ENCODE measurements around the gene PKN3.
A peak's percentile ranks its signal among the peaks of the same experiment; 100 is the strongest.

PKN3 gene

DNA sequence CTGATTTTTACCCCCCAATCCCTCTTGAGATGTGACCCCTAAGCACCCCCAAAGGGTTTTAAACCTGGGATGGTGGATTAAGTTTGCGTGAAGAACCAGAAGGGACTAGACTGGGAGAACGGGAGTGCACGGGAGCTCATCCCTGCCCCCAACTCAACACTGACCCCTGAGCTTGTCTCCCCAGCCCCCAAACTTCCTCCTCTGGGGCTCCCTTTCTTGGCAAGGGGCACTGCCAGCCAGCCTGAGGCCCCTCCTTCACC, 18.3 kb upstream of the PKN3 start:
- ChIA-PET POLR2A (interaction anchor here (0.5 to 1.6 kb wide), 4 partner anchors 26 to 384 kb away, joined by 3 to 7 read pairs (median 4); no protein-coding TSS in a partner anchor), CTCF (interaction anchor here (1.1 to 2.6 kb wide), 5 partner anchors 18 to 246 kb away, joined by 3 to 11 read pairs (median 4); partner anchors contain the start of gene PKN3)
- TF ChIP-seq, protein P1, sequence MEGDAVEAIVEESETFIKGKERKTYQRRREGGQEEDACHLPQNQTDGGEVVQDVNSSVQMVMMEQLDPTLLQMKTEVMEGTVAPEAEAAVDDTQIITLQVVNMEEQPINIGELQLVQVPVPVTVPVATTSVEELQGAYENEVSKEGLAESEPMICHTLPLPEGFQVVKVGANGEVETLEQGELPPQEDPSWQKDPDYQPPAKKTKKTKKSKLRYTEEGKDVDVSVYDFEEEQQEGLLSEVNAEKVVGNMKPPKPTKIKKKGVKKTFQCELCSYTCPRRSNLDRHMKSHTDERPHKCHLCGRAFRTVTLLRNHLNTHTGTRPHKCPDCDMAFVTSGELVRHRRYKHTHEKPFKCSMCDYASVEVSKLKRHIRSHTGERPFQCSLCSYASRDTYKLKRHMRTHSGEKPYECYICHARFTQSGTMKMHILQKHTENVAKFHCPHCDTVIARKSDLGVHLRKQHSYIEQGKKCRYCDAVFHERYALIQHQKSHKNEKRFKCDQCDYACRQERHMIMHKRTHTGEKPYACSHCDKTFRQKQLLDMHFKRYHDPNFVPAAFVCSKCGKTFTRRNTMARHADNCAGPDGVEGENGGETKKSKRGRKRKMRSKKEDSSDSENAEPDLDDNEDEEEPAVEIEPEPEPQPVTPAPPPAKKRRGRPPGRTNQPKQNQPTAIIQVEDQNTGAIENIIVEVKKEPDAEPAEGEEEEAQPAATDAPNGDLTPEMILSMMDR (IDR thresholded peaks at IDR 0.05; ENCODE audit: insufficient read depth, low read length, missing control alignments), result no peak
- DNase-seq (ENCODE audit: low read depth, low spot score), result no peak
- peak overlapping the region; percentile 74 for H3K4me3 ChIP-seq (ENCODE audit: low read depth, low read length)

DNA sequence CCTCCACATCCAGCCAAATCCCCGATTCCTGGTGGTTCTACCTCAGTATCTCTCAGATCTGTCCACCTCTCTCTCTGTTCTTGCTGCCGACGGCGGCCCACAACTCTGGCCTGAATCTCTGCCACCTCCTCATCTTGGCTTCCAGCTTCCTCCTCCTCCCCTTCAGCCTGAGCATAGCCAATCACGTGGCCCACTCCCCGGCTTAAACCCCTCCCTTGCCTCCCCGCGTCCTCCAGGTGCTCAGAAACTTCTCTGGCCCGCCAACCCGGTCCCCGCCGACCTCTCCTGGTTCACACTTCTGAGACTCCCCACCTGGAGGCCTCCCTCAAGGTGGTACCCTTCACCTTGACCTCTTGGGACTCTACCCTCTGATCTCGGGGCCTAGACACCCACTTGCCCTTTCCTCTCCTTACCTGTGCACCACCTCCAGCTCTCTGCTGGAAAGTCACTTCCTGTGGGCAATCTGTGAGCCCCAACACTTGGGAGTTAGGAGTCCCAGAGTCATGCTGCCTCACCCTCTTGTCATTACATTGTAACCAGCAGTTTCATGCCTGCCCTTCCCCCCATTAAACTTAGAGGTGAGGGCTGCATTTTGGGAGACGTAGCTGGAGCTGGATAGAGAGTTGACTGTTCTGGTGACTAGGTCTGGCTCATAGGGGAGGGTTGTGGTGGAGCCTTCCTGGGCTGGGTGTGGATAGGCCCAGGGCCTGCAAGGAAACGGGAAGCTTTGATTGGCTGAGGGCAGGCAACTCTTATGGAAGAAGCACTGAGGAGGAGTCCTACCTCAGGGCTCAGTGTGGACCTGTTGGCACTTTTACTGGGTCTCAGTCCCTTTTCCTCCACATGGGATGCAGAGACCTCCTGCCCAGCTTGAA, 17.7 kb upstream of the PKN3 start:
- no peak for DNase-seq (ENCODE audit: low read depth, low spot score)
- TF ChIP-seq, protein P1 (IDR thresholded peaks at IDR 0.05; ENCODE audit: insufficient read depth, low read length, missing control alignments), result no peak
- ChIA-PET POLR2A (interaction anchor here (1.1 to 1.6 kb wide), 4 partner anchors 24 to 51 kb away, joined by 3 to 7 read pairs (median 4); no protein-coding TSS in a partner anchor), CTCF (interaction anchor here (1.1 to 2.6 kb wide), 7 partner anchors 9 to 246 kb away, joined by 3 to 11 read pairs (median 4); partner anchors contain the start of genes ENDOG and PKN3)
- H3K4me3 ChIP-seq (ENCODE audit: low read depth, low read length), result peak overlapping the region; percentile 74

DNA sequence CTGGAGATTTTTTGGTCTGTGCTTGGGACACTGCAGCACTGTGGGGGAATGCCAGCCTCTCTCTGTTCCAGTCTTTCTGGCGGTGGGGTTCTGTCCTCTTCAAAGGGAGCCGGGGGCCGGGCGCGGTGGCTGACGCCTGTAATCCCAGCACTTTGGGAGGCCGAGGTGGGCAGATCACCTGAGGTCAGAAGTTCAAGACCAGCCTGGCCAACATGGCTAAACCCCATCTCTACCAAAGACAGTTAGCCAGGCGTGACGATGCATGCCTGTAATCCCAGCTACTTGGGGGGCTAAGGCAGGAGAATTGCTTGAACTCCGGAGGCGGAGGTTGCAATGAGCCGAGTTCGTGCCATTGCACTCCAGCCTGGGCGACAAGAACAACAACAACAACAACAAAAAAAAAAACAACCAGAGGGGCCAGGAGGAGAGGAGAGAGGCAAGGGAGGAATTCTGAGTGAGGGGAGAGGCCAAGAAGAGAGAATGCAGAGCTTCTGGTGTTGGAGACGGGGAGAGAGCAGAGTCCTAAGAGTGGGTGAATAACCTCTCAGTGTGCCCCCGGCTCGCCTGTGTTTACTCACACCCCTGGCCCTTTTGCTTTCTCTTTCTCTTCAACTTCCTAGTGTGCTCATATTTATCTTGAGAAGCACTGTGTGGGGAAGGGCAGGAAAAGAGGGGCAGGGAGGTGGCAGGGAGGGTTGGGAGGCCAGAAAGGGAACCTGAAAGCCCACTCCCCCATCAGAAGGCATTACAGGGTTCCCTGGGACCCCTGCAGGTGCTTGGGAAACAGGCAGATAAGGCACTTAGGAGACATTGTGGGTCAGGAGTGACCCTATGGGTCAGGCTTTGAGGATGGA, 16.4 kb upstream of the PKN3 start:
- H3K4me3 ChIP-seq (ENCODE audit: low read depth, low read length), result no peak overlapping the region
- ChIA-PET CTCF (interaction anchor here (1.1 to 2.6 kb wide), 4 partner anchors 11 to 50 kb away, joined by 4 to 11 read pairs (median 8); partner anchors contain the start of gene PKN3), POLR2A (interaction anchor here (1.1 kb wide), 1 partner anchor 25 kb away, joined by 3 read pairs; no protein-coding TSS in a partner anchor)
- no peak for DNase-seq (ENCODE audit: low read depth, low spot score)
- TF ChIP-seq, protein P1 (IDR thresholded peaks at IDR 0.05; ENCODE audit: insufficient read depth, low read length, missing control alignments), result no peak

DNA sequence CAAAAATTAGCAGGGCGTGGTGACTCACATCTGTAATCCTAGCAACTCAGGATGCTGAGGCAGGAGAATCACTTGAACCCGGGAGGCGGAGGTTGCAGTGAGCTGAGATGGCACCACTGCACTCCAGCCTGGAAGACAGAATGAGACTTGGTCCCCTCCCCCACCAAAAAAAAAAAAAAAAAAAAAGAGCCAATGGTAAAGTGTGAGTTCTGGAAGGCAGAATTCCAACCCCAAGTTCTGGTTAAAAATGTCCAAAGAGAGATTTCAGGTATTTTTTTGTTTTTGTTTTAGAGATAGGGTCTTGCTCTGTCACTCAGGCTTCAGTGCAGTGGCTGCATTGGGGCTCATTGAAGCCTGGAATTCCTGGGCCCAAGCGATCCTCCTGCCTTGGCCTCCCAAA, 14.8 kb upstream of the PKN3 start:
- ChIA-PET POLR2A (no interaction called here), CTCF (interaction anchor here (1.0 kb wide), 1 partner anchor 52 kb away, joined by 3 read pairs; no protein-coding TSS in a partner anchor)
- TF ChIP-seq, protein P1 (IDR thresholded peaks at IDR 0.05; ENCODE audit: insufficient read depth, low read length, missing control alignments), result no peak

DNA sequence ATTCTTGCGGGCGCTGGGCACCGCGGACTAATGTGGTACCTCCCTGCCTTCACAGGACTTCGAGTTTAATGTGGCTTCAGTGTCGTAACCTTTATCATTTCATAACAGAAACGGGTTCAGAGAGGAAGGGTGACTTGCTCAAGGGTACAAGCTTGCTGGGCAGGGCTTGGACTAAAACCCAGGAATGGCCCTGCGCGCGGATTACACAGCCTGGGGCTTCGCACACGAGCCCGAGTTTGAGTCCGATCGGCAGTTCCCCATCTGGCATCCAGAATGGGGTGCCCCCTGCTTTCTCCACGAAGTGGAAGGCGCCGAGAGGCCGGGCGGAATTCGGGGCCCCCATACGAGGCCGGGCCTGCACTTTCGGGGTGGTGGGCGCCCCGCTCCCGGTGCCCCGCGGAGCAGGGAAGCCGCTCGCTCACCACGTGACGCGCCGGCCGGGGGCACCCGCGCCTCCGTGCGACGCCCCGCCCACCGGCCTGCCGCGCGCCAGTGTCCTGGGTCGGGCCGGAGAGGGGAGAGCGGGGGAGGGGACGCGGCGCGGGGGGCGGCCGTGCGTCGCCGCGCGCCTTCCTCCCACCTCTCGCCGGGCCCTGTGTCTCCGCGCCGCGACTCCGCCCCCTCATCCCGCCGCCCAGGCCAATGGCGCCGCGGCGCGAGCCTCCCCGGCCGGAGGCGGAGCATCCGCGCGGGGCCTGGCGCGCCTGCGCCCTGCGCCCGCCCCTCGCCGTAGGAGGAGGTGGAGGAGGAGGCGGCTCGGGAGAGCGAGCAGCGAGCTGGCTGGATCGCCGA, 13.6 kb upstream of the PKN3 start, which contains the start of gene SET:
SET (plus strand) TSS at position 722 of the 792 bp plus-strand sequence. CDS start 361 bp downstream, outside the sequence.
- ChIA-PET POLR2A (interaction anchor here (0.6 to 1.4 kb wide), 5 partner anchors 9 to 137 kb away, joined by 3 to 4 read pairs (median 3); partner anchors contain the start of gene SPTAN1), CTCF (interaction anchor here (0.7 to 5.1 kb wide), 2 partner anchors 12 to 15 kb away, joined by 3 to 68 read pairs; partner anchors contain the start of gene PKN3)
- no peak for DNase-seq (ENCODE audit: low read depth, low spot score)
- peak within 1 kb of the TSS; percentile 84 for H3K4me3 ChIP-seq (ENCODE audit: low read depth, low read length)
- TF ChIP-seq, protein P1 (IDR thresholded peaks at IDR 0.05; ENCODE audit: insufficient read depth, low read length, missing control alignments), result no peak

More for the DNA sequence above, 14.8 kb upstream of the PKN3 start:
- H3K4me3 ChIP-seq (ENCODE audit: low read depth, low read length), result no peak overlapping the region
- no peak for DNase-seq (ENCODE audit: low read depth, low spot score)
